ENCODE results near the gene RUVBL2.

DNA sequence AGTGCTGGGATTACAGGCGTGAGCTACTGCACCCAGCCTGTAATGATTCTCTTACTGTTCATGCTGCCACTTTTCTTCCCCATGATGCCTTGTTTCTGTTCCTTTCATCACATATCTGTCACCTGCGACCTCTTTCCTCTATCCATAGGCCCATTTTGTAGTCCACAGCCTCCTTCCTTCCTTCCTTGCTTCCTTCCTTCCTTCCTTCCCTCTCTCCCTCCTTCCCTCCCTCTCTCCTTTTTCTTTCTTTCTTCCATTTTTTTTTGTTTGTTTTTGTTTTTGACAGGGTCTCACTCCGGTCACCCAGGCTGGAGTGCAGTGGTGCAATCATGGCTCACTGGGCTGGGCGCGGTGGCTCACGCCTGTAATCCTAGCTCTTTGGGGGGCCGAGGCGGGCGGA lies 4.8 kb upstream of the RUVBL2 start:
- TF ChIP-seq, protein P1, sequence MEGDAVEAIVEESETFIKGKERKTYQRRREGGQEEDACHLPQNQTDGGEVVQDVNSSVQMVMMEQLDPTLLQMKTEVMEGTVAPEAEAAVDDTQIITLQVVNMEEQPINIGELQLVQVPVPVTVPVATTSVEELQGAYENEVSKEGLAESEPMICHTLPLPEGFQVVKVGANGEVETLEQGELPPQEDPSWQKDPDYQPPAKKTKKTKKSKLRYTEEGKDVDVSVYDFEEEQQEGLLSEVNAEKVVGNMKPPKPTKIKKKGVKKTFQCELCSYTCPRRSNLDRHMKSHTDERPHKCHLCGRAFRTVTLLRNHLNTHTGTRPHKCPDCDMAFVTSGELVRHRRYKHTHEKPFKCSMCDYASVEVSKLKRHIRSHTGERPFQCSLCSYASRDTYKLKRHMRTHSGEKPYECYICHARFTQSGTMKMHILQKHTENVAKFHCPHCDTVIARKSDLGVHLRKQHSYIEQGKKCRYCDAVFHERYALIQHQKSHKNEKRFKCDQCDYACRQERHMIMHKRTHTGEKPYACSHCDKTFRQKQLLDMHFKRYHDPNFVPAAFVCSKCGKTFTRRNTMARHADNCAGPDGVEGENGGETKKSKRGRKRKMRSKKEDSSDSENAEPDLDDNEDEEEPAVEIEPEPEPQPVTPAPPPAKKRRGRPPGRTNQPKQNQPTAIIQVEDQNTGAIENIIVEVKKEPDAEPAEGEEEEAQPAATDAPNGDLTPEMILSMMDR (IDR thresholded peaks at IDR 0.05; ENCODE audit: low read depth, low read length): no peak
- no peak for TF ChIP-seq EZH2phosphoT487 (IDR thresholded peaks at IDR 0.05; ENCODE audit: low read depth)
